GM18508 (cell line): ENCODE results near the gene SERGEF.

Source experiments
- ATAC-seq: cut with Tn5 transposase; IDR thresholded peaks from one replicate; pipeline ENCODE4 v1.9.1; 2021; ENCODE audit warnings: moderate number of reproducible peaks; ENCODE audit not compliant: insufficient read depth, unreplicated experiment

Gene SERGEF

GRCh38 chr11:17793642-17794170 is 219.1 kb downstream of the SERGEF start:
- no peak for ATAC-seq

- no peak for ATAC-seq
These were observed 220.7 kb downstream of the SERGEF start for GRCh38 chr11:17792161-17792560.

GRCh38 chr11:17791144-17791543 is 221.7 kb downstream of the SERGEF start:
- ATAC-seq = no peak

GRCh38 chr11:17790453-17790852 is 222.4 kb downstream of the SERGEF start:
- ATAC-seq = no peak

GRCh38 chr11:17788084-17788483 is 224.8 kb downstream of the SERGEF start:
- ATAC-seq = no peak

- no peak for ATAC-seq
These were observed 225.9 kb downstream of the SERGEF start for GRCh38 chr11:17786824-17787525.

- no peak for ATAC-seq
These were observed 229.0 kb downstream of the SERGEF start for GRCh38 chr11:17783878-17784277.

GRCh38 chr11:17782603-17783337 is 230.1 kb downstream of the SERGEF start:
- no peak for ATAC-seq

GRCh38 chr11:17782145-17782544 is 230.7 kb downstream of the SERGEF start:
- ATAC-seq = no peak

GRCh38 chr11:17781626-17782025 is 231.2 kb downstream of the SERGEF start:
- no peak for ATAC-seq

- ATAC-seq = no peak
These were observed 231.6 kb downstream of the SERGEF start for GRCh38 chr11:17781221-17781620.

GRCh38 chr11:17780668-17781067 is 232.2 kb downstream of the SERGEF start:
- no peak for ATAC-seq

GRCh38 chr11:17779861-17780594 is 232.8 kb downstream of the SERGEF start:
- no peak for ATAC-seq

GRCh38 chr11:17778956-17779860 is 233.6 kb downstream of the SERGEF start:
- ATAC-seq = no peak

GRCh38 chr11:17778352-17778751 is 234.5 kb downstream of the SERGEF start:
- ATAC-seq = no peak

- ATAC-seq = no peak
These were observed 235.1 kb downstream of the SERGEF start for GRCh38 chr11:17777738-17778091.

- ATAC-seq = no peak
These were observed 235.6 kb downstream of the SERGEF start for GRCh38 chr11:17777086-17777737.

- no peak for ATAC-seq
These were observed 236.5 kb downstream of the SERGEF start for GRCh38 chr11:17776212-17776875.
